GM21367 (cell line): ENCODE measurements around the gene MAZ.

Experiments
- ATAC-seq: cut with Tn5 transposase; IDR thresholded peaks from one replicate; pipeline ENCODE4 v1.9.1; 2021; ENCODE audit not compliant: unreplicated experiment

Gene MAZ

GRCh38 chr16:29809031-29809747 lies 2.9 kb downstream of the MAZ start:
- no peak for ATAC-seq

- ATAC-seq: no peak
Measured at GRCh38 chr16:29809850-29810698, 3.7 kb downstream of the MAZ start.

- no peak for ATAC-seq
Measured at GRCh38 chr16:29810699-29811169, 4.4 kb downstream of the MAZ start.

DNA sequence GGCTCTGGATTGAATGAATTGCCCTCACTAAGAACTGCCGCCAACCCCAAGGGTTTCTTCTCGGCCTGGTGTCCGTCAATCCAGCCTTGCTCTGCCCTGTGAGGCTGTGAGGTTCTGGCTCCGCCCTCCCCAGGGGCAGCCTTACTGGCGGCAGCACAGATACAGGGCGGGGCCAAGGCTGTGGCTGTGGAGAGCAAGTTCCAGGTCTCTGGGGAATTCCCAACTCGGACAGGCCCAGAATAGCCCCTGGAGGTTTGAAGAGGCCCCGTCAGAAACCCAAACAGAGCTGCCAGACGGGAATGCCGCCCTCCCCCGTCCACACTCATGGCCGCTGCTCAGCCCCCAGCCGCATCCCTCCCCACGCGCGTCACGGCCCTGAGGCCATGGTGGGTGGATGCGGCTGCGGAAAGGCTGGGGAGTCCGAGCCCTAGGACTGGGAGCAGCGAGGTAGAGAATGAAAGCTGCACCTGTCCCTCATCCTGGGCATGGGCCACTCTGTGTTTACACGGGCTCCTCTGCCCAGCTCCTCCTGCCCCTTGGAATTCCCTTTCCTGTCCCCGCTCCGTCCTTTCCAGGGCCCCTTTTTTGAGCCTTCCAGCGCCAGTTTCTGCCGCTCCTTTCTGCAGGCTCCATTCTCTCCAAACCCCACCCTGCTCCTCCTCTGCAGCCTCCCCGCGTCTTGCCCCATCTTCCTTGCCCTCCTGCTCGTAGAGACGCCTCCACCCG lies 5.0 kb downstream of the MAZ start:
- ATAC-seq: peak; percentile 27

DNA sequence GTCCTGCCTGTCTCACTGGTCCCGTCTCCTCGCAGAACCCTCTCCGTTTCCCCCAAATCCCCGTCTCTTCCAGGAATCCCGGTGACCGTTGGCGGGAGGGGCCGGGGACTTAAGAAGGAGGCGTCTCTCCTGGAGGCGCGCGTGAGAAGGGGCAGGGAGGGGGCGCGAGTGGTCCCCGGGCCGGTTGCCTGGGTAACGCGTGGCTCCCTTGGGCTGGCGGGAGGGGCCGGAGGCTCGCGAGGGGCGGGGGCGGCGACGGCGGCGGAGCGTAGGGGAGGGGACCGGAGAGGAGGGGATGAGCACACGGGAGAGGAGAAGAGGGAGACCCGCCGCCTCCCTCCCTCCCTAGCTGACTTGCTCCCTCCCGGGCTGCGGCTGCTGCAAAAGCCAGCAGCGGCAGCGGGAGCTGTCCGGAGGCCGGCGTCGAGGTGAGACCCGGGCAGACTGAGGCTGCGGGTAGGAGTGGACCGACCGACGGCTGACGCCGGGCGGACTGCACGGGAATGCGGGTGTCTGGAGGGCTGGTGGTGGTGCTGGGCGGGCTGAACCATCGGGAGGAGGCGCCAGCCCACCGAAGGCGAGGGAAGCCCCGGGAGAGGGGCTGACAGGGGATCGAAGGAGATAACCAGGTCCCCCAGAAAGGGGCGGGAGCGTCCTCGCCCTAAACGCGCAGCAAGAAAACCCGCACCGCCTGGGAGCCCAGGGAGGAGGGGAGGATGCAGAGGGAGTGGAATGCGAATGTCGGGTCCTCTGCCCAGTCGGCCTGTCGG lies 5.8 kb downstream of the MAZ start, which contains the start of gene PRRT2:
PRRT2 (plus strand) TSS at position 298 of the 770 bp plus-strand sequence. CDS start 862 bp downstream, outside the sequence.
- ATAC-seq: no peak

- no peak for ATAC-seq
Measured at GRCh38 chr16:29812754-29813643, 6.7 kb downstream of the MAZ start.

DNA sequence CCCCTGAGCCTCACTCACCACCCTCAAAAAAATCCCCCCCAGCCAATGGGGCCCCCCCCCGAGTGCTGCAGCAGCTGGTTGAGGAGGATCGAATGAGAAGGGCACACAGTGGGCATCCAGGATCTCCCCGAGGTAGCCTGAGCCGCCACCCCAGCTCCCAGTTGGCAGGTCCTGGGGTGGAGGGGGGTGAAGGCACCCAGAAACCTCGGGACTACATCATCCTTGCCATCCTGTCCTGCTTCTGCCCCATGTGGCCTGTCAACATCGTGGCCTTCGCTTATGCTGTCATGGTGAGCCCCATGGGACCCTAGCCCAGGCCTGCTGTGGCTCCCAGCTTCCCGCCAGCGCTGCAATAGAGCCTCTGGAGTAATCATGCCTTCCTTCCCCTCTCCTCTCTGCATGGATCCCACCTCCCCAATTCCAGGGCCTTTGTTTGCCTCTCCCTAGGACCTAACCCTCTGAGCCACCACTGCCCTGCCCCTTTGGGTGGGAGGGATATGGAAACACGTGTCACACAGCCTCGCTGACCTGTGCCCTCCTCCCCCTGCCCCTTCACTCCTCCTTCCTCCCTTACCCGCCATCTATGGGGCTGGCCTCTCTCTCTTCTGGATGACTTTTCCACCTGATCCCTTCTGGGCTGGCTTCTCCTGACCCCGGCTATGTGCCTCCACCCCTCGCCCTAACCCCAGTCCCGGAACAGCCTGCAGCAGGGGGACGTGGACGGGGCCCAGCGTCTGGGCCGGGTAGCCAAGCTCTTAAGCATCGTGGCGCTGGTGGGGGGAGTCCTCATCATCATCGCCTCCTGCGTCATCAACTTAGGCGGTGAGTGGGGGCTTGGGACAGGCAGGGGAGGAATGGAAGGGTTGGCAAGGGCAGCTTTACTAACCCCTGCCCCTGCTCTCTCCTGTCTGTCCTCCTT lies 7.6 kb downstream of the MAZ start:
- no peak for ATAC-seq

GRCh38 chr16:29814592-29814991 lies 8.3 kb downstream of the MAZ start:
- no peak for ATAC-seq

DNA sequence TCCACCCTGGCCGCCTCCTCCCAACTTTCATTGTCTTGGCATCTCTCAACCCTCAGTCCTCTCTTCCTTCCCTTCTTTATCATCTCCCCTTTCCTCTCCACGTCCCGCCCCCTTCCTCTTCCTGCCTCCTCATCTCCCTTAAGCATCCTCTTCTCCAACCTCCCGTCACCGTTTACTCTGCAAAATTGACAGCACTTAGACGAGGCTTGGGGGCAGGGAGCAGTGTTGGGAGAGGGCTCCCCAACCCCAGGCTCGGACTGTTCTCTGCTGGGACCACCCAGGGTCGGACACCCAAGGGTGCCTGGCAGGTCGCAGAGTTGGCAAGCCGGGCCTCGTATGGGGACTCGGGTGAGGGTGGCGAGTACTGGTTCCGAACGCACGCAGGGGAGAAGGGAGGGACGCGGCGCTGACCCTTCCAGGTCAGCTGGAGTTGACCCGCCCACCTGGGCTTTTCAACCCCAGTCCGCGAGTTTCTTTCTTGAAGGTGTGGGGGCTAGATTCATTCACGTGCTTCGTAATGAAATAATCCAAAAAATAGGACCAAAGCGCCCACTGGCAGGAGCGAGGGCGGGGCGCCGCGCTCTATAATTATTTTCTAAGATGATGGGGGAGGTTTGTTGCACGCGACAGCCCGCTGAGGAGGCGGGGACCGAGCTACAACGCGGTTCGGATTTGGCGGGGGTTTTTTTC lies 8.8 kb downstream of the MAZ start:
- no peak for ATAC-seq

DNA sequence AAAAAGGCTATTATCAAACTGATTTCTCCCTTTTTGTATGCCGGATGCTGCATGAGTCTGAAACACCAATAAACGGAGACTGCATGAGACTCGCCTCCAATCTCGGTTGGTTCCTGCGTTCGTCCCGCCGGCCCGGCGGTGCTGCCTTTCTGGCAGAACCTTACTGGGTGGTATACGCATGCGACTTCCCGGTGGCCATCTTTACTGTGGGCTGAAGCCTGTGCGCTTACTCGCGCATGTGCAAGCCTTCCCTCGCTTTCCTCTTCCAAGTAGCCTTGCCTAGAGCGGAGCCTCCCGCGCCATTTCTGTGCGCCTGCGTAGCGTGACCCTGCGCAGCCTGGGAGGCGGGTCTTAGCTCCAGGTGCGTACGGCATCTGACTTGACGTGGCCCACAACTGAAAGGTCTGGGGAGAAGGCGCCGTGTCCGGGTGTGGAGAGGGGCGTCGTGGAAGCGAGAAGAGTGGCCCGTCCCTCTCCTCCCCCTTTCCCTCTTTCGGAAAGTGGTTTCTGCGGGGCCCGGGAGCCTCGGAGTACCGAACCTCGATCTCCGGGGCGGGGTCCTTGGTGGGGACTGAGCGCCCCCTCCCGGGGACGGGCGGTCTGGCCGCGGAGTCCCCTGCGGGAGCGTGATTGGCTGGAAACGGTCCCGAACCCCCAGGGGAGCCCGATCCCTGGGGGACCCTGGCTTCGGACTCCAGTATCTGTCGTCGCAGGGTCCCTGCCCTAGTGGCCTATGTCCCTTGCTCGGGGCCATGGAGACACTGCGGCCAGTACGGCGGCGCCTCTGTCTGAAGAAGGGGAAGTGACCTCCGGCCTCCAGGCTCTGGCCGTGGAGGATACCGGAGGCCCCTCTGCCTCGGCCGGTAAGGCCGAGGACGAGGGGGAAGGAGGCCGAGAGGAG lies 9.7 kb downstream of the MAZ start, which contains the start of gene PAGR1:
PAGR1 (plus strand) TSS at position 360 of the 901 bp plus-strand sequence; CDS start at position 734, 374 bp downstream.
- peak; percentile 45 for ATAC-seq

DNA sequence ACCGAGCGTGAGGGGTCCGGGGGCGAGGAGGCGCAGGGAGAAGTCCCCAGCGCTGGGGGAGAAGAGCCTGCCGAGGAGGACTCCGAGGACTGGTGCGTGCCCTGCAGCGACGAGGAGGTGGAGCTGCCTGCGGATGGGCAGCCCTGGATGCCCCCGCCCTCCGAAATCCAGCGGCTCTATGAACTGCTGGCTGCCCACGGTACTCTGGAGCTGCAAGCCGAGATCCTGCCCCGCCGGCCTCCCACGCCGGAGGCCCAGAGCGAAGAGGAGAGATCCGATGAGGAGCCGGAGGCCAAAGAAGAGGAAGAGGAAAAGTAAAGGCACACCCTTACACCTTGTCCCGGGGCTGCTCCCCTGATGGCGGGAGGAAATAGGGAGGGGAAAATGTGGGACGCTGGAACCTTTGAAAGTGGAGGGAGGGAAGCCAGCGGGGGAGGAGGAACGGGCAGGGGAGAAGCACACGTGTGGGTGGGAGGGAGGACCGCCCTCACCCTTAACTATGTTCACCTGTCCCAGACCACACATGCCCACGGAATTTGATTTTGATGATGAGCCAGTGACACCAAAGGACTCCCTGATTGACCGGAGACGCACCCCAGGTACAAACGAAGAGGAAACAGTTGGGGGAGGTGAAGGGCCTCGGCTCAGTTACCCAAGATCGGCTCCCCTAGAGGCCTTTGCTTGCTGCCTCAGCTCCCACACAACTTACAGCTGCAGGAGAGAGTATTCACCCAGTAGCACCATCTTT lies 10.5 kb downstream of the MAZ start:
- ATAC-seq: peak; percentile 11

DNA sequence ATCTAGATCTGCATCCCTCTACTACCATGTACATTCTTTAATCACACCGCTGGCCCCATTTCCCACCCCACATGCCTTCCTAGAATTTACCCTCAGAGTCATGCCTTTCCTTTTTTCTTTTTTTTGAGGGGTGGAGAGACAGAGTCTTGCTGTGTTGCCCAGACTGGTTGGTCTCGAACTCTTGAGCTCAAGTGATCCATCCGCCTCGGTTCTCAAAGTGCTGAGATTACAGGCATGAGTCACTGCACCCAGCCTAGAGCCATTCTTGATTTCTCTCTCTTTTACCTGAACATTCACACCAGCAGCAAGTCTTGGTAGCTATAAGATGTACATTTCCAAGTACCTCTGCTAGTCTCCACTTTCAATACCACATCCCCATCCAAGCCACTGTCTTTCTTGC lies 11.8 kb downstream of the MAZ start:
- no peak for ATAC-seq

GRCh38 chr16:29819506-29819905 lies 13.2 kb downstream of the MAZ start:
- no peak for ATAC-seq

GRCh38 chr16:29820271-29820701 lies 14.0 kb downstream of the MAZ start, which contains the start of gene MVP:
MVP (plus strand) TSS chr16:29820462; CDS start chr16:29830550, 10,088 bp downstream.
- no peak for ATAC-seq

- no peak for ATAC-seq
Measured at GRCh38 chr16:29820730-29821642, 14.7 kb downstream of the MAZ start.
